Measurements from ENCODE around the gene EPS8L1.

The EPS8L1 gene

GRCh38 chr19:55077106-55077505 is 1.4 kb downstream of the EPS8L1 start:
- intact Hi-C loops (cut with DNase I), result no loop called here
- DNase-seq, result no peak

- intact Hi-C loops (cut with DNase I), result no loop called here
- DNase-seq, result no peak
Observed at GRCh38 chr19:55078996-55079395, 3.3 kb downstream of the EPS8L1 start.

GRCh38 chr19:55079400-55080038 is 3.9 kb downstream of the EPS8L1 start:
- no peak for DNase-seq
- intact Hi-C loops (cut with DNase I), result no loop called here

GRCh38 chr19:55080121-55080967 is 4.7 kb downstream of the EPS8L1 start:
- intact Hi-C loops (cut with DNase I), result no loop called here
- peak in 13 of 42 donors; percentile 19 to 60 (median 48) for DNase-seq

GRCh38 chr19:55080968-55081769 is 5.5 kb downstream of the EPS8L1 start:
- intact Hi-C loops (cut with DNase I), result no loop called here
- peak in 7 of 42 donors; percentile 26 to 57 (median 35) for DNase-seq

- no peak for DNase-seq
Observed at GRCh38 chr19:55081770-55082019, 6.0 kb downstream of the EPS8L1 start.

GRCh38 chr19:55082020-55082851 is 6.6 kb downstream of the EPS8L1 start:
- DNase-seq, result no peak
- intact Hi-C loops (cut with DNase I), result no loop called here

More at GRCh38 chr19:55081770-55082019, 6.0 kb downstream of the EPS8L1 start:
- intact Hi-C loops (cut with DNase I), result no loop called here

GRCh38 chr19:55083004-55083850 is 7.6 kb downstream of the EPS8L1 start:
- intact Hi-C loops (cut with DNase I), result no loop called here
- DNase-seq, result no peak

- DNase-seq, result no peak
- intact Hi-C loops (cut with DNase I), result no loop called here
Observed at GRCh38 chr19:55084416-55084815, 8.7 kb downstream of the EPS8L1 start.

- intact Hi-C loops (cut with DNase I), result no loop called here
- DNase-seq, result no peak
Observed at GRCh38 chr19:55085923-55086715, 10.4 kb downstream of the EPS8L1 start.

- intact Hi-C loops (cut with DNase I), result no loop called here
- peak; percentile 74 to 95 (median 86) for DNase-seq
Observed at GRCh38 chr19:55086730-55087541, 11.3 kb downstream of the EPS8L1 start.

- intact Hi-C loops (cut with DNase I), result no loop called here
- no peak for DNase-seq
Observed at GRCh38 chr19:55087542-55087901, 11.9 kb downstream of the EPS8L1 start.

- intact Hi-C loops (cut with DNase I), result no loop called here
- DNase-seq, result no peak
Observed at GRCh38 chr19:55088021-55088451, 12.4 kb downstream of the EPS8L1 start.

- intact Hi-C loops (cut with DNase I), result no loop called here
- peak in 41 of 42 donors; percentile 49 to 93 (median 79) for DNase-seq
Observed at GRCh38 chr19:55088543-55089341, 13.1 kb downstream of the EPS8L1 start.

GRCh38 chr19:55089342-55089944 is 13.8 kb downstream of the EPS8L1 start:
- intact Hi-C loops (cut with DNase I), result no loop called here
- no peak for DNase-seq

Data from head of caudate nucleus (tissue), 42 donors.